Liver (tissue), 3 donors: Measurements from ENCODE around the gene ATOH8.

Experiments used
- GABPA ChIP-seq, 2 donors: IDR thresholded peaks in 1 of 2; conservative IDR thresholded peaks in 1 of 2; 2 replicates each; pipeline ENCODE4 v1.6.1; 2016; ENCODE audit warnings: antibody characterized with exemption in 2 of 2, mild to moderate bottlenecking in 1 of 2, moderate library complexity in 1 of 2
- JUND ChIP-seq, 2 donors: IDR thresholded peaks; 2 replicates each; pipeline ENCODE4 v1.6.1; 2016; ENCODE audit warnings: antibody characterized with exemption in 2 of 2
- NR2F2 ChIP-seq: IDR thresholded peaks from 2 replicates; pipeline ENCODE4 v1.6.1; 2016; ENCODE audit warnings: antibody characterized with exemption
- RAD21 ChIP-seq, 2 donors: IDR thresholded peaks; 2 replicates each; pipeline ENCODE4 v1.6.1; 2016; ENCODE audit warnings: antibody characterized with exemption in 2 of 2, mild to moderate bottlenecking in 2 of 2
- RXRA ChIP-seq, 2 donors: IDR thresholded peaks; 2 replicates each; pipeline ENCODE4 v1.6.1; 2017 to 2018; ENCODE audit warnings: antibody characterized with exemption in 2 of 2, mild to moderate bottlenecking in 1 of 2
- SP1 ChIP-seq: IDR thresholded peaks from 2 replicates; pipeline ENCODE4 v1.6.1; 2018; ENCODE audit warnings: antibody characterized with exemption, mild to moderate bottlenecking
- TAF1 ChIP-seq: conservative IDR thresholded peaks from 2 replicates; pipeline ENCODE4 v1.6.1; 2016; ENCODE audit warnings: antibody characterized with exemption, mild to moderate bottlenecking
- YY1 ChIP-seq: IDR thresholded peaks from 2 replicates; pipeline ENCODE4 v1.6.1; 2016; ENCODE audit warnings: antibody characterized with exemption, mild to moderate bottlenecking
- TF ChIP-seq, protein P1 (sequence below): fragments of 150-350 bp; IDR thresholded peaks from 2 replicates; pipeline ENCODE4 v1.5.1; 2017; ENCODE audit warnings: improper control_type of control experiment, low read depth, low read length; ENCODE audit not compliant: missing input control
- TF ChIP-seq, protein P2 (sequence below): IDR thresholded peaks from 2 replicates; pipeline ENCODE4 v1.6.1; 2016; ENCODE audit warnings: antibody characterized with exemption
- TF ChIP-seq, protein P3 (sequence below): IDR thresholded peaks from 2 replicates; pipeline ENCODE4 v1.6.1; 2016; ENCODE audit warnings: antibody characterized with exemption, mild to moderate bottlenecking
- TF ChIP-seq, protein P4 (sequence below): IDR thresholded peaks from 2 replicates; pipeline ENCODE4 v1.6.1; 2016; ENCODE audit warnings: antibody characterized with exemption
- TF ChIP-seq, protein P5 (sequence below): IDR thresholded peaks from 2 replicates; pipeline ENCODE4 v1.6.1; 2016; ENCODE audit warnings: antibody characterized with exemption
- donor health status: healthy.
- donor health status: healthy.

DNA sequence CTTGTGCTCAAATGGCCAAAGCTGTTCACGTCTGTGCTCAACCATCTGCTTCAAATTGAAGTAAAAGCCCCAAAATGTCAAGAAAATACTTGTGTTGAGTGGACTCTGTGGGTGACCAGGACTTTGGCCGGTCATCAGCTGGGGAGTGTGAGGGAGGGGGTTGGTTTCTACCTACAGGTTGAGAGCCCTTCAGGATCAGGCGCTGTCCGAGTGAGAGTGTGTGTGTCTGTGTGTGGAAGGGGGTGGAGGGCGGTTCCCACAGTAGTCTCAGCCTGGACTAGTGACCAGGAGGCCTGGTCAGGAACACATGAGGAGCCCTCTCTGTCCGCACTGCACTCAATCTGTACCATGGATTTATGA, 34.2 kb downstream of the ATOH8 start:
- TF ChIP-seq, protein P1, sequence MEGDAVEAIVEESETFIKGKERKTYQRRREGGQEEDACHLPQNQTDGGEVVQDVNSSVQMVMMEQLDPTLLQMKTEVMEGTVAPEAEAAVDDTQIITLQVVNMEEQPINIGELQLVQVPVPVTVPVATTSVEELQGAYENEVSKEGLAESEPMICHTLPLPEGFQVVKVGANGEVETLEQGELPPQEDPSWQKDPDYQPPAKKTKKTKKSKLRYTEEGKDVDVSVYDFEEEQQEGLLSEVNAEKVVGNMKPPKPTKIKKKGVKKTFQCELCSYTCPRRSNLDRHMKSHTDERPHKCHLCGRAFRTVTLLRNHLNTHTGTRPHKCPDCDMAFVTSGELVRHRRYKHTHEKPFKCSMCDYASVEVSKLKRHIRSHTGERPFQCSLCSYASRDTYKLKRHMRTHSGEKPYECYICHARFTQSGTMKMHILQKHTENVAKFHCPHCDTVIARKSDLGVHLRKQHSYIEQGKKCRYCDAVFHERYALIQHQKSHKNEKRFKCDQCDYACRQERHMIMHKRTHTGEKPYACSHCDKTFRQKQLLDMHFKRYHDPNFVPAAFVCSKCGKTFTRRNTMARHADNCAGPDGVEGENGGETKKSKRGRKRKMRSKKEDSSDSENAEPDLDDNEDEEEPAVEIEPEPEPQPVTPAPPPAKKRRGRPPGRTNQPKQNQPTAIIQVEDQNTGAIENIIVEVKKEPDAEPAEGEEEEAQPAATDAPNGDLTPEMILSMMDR = no peak
- TF ChIP-seq TAF1 (no peak), SP1 (peak; percentile 31), YY1 (no peak), JUND (IDR thresholded peaks at IDR 0.05) (no peak), RAD21 (IDR thresholded peaks at IDR 0.05) (no peak), GABPA (IDR thresholded peaks at IDR 0.05 in 1 of 2, conservative IDR thresholded peaks at IDR 0.05 in 1 of 2) (no peak), NR2F2 (no peak), RXRA (IDR thresholded peaks at IDR 0.05) (peak in 1 of 2 donors; percentile 12)
- TF ChIP-seq, protein P2, sequence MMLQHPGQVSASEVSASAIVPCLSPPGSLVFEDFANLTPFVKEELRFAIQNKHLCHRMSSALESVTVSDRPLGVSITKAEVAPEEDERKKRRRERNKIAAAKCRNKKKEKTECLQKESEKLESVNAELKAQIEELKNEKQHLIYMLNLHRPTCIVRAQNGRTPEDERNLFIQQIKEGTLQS = no peak
- TF ChIP-seq, protein P3, sequence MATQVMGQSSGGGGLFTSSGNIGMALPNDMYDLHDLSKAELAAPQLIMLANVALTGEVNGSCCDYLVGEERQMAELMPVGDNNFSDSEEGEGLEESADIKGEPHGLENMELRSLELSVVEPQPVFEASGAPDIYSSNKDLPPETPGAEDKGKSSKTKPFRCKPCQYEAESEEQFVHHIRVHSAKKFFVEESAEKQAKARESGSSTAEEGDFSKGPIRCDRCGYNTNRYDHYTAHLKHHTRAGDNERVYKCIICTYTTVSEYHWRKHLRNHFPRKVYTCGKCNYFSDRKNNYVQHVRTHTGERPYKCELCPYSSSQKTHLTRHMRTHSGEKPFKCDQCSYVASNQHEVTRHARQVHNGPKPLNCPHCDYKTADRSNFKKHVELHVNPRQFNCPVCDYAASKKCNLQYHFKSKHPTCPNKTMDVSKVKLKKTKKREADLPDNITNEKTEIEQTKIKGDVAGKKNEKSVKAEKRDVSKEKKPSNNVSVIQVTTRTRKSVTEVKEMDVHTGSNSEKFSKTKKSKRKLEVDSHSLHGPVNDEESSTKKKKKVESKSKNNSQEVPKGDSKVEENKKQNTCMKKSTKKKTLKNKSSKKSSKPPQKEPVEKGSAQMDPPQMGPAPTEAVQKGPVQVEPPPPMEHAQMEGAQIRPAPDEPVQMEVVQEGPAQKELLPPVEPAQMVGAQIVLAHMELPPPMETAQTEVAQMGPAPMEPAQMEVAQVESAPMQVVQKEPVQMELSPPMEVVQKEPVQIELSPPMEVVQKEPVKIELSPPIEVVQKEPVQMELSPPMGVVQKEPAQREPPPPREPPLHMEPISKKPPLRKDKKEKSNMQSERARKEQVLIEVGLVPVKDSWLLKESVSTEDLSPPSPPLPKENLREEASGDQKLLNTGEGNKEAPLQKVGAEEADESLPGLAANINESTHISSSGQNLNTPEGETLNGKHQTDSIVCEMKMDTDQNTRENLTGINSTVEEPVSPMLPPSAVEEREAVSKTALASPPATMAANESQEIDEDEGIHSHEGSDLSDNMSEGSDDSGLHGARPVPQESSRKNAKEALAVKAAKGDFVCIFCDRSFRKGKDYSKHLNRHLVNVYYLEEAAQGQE = no peak
- TF ChIP-seq, protein P4, sequence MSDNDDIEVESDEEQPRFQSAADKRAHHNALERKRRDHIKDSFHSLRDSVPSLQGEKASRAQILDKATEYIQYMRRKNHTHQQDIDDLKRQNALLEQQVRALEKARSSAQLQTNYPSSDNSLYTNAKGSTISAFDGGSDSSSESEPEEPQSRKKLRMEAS = no peak
- TF ChIP-seq, protein P5, sequence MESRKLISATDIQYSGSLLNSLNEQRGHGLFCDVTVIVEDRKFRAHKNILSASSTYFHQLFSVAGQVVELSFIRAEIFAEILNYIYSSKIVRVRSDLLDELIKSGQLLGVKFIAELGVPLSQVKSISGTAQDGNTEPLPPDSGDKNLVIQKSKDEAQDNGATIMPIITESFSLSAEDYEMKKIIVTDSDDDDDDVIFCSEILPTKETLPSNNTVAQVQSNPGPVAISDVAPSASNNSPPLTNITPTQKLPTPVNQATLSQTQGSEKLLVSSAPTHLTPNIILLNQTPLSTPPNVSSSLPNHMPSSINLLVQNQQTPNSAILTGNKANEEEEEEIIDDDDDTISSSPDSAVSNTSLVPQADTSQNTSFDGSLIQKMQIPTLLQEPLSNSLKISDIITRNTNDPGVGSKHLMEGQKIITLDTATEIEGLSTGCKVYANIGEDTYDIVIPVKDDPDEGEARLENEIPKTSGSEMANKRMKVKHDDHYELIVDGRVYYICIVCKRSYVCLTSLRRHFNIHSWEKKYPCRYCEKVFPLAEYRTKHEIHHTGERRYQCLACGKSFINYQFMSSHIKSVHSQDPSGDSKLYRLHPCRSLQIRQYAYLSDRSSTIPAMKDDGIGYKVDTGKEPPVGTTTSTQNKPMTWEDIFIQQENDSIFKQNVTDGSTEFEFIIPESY = no peak
